Measurements from ENCODE around the gene HOXA5. TPM values are rescaled to one million over a fixed set of nuclear protein-coding genes. Genes with fewer than 3 reads are reported as not detected.
A peak's percentile ranks its signal among the peaks of the same experiment; 100 is the strongest.

HOXA5 gene
- total and polyA plus RNA-seq, 11 donors, result 0.07 to 2.8 (median 0.36) TPM; not detected in 7

GRCh38 chr7:27126596-27127327 lies 16.7 kb downstream of the HOXA5 start:
- H3K27ac ChIP-seq, result no peak overlapping the region
- no peaks in the 10 kb centered on the region for H3K36me3 ChIP-seq
- peaks cover 33 to 99% (median 83%) of the 10 kb centered on the region in 9 donors for H3K27me3 ChIP-seq
- no peaks in the 10 kb centered on the region for H3K9me3 ChIP-seq
- H3K4me1 ChIP-seq, result peaks cover 0 to 16% (median 0%) of the 10 kb centered on the region in 12 donors
- no peak for TF ChIP-seq POLR2A (IDR thresholded peaks at IDR 0.05)
- TF ChIP-seq CTCF (IDR thresholded peaks at IDR 0.05), result no peak
- H3K4me3 ChIP-seq, result no peak overlapping the region
- intact Hi-C loops (cut with DNase I), result no loop called here
- ATAC-seq, result no peak
- WGBS, 4 donors, result 16 to 43% (median 23%) methylated on average over 3 of the region's 3 CpGs
- DNase-seq, result no peak

- TF ChIP-seq CTCF (IDR thresholded peaks at IDR 0.05), result no peak
- TF ChIP-seq POLR2A (IDR thresholded peaks at IDR 0.05), result no peak
- Histone ChIP-seq H3K9me3 (no peaks in the 10 kb centered on the region), H3K36me3 (no peaks in the 10 kb centered on the region), H3K4me1 (peaks cover 0 to 14% (median 0%) of the 10 kb centered on the region in 12 donors), H3K4me3 (no peak overlapping the region), H3K27me3 (peaks cover 31 to 98% (median 81%) of the 10 kb centered on the region in 9 donors), H3K27ac (peak overlapping the region in 1 of 12 donors; percentile 48)
- WGBS, 4 donors, result 18 to 34% (median 20%) methylated on average over 5 of the region's 5 CpGs
- ATAC-seq, result no peak
- DNase-seq, result no peak
- intact Hi-C loops (cut with DNase I), result no loop called here
These were observed 17.5 kb downstream of the HOXA5 start for GRCh38 chr7:27125986-27126394.

- Histone ChIP-seq H3K4me3 (no peak overlapping the region), H3K27ac (peak overlapping the region in 2 of 12 donors; percentile 0 to 48), H3K36me3 (no peaks in the 10 kb centered on the region), H3K4me1 (peaks cover 0 to 8% (median 0%) of the 10 kb centered on the region in 12 donors), H3K9me3 (no peaks in the 10 kb centered on the region), H3K27me3 (peaks cover 36 to 98% (median 84%) of the 10 kb centered on the region in 9 donors)
- intact Hi-C loops (cut with DNase I), result no loop called here
- TF ChIP-seq CTCF (IDR thresholded peaks at IDR 0.05), result no peak
- no peak for TF ChIP-seq POLR2A (IDR thresholded peaks at IDR 0.05)
- DNase-seq (no peak), ATAC-seq (no peak)
- 20 to 34% (median 27%) methylated on average over 8 of the region's 8 CpGs for WGBS, 4 donors
These were observed 18.4 kb downstream of the HOXA5 start for GRCh38 chr7:27124902-27125689.

Measured in heart left ventricle (tissue), 16 donors.